H9 (cell line): ENCODE measurements around the gene MACROD1. TPM values are rescaled to one million over a fixed set of nuclear protein-coding genes. Genes with fewer than 3 reads are reported as not detected.

ENCODE experiments used
- DNase-seq: peaks from one replicate; pipeline ENCODE4 v3.0.0-alpha.2; 2017
- H2AFZ ChIP-seq: one replicate; pipeline ENCODE4 v1.6.1; 2013; ENCODE audit warnings: mild to moderate bottlenecking, low read length, control low read depth, moderate library complexity
- H2AK5ac ChIP-seq: 2 replicates; pipeline ENCODE4 v1.6.1; 2013; ENCODE audit warnings: low read length, control low read depth, mixed read lengths; ENCODE audit not compliant: insufficient read length
- H2BK120ac ChIP-seq: one replicate; pipeline ENCODE4 v1.6.1; 2013; ENCODE audit warnings: low read depth, mild to moderate bottlenecking, low read length, control low read depth, inconsistent platforms; ENCODE audit not compliant: poor library complexity, severe bottlenecking
- H2BK12ac ChIP-seq: 2 replicates; pipeline ENCODE4 v1.6.1; 2013; ENCODE audit warnings: low read length, control low read depth, mixed read lengths, low read depth; ENCODE audit not compliant: insufficient read length
- H2BK15ac ChIP-seq: 2 replicates; pipeline ENCODE4 v1.6.1; 2013; ENCODE audit warnings: low read depth, low read length, control low read depth
- H2BK20ac ChIP-seq: one replicate; pipeline ENCODE4 v1.6.1; 2013; ENCODE audit warnings: low read depth, mild to moderate bottlenecking, low read length, control low read depth, inconsistent platforms; ENCODE audit not compliant: poor library complexity, severe bottlenecking
- H2BK5ac ChIP-seq: 2 replicates; pipeline ENCODE4 v1.6.1; 2013; ENCODE audit warnings: low read length, control low read depth, mixed read lengths; ENCODE audit not compliant: insufficient read length
- H3K14ac ChIP-seq: 2 replicates; pipeline ENCODE4 v1.6.1; 2013; ENCODE audit warnings: low read length, control low read depth; ENCODE audit not compliant: insufficient read depth
- H3K18ac ChIP-seq: 2 replicates; pipeline ENCODE4 v1.6.1; 2013; ENCODE audit warnings: low read depth, mild to moderate bottlenecking, mixed read lengths, low read length, control low read depth; ENCODE audit not compliant: insufficient read length
- H3K23ac ChIP-seq: 2 replicates; pipeline ENCODE4 v1.6.1; 2013; ENCODE audit warnings: low read length, control low read depth, mixed read lengths, low read depth; ENCODE audit not compliant: insufficient read length
- H3K23me2 ChIP-seq: 2 replicates; pipeline ENCODE4 v1.6.1; 2013; ENCODE audit warnings: low read depth, mild to moderate bottlenecking, mixed read lengths, low read length, control low read depth; ENCODE audit not compliant: insufficient read length, poor library complexity, severe bottlenecking
- H3K27ac ChIP-seq: 2 replicates; pipeline ENCODE4 v1.5.1; 2013; ENCODE audit warnings: low read length, control low read depth, mixed read lengths, low read depth; ENCODE audit not compliant: insufficient read length
- H3K27me3 ChIP-seq: 2 replicates; pipeline ENCODE4 v1.6.1; 2013; ENCODE audit warnings: low read length, control low read depth, inconsistent platforms; ENCODE audit not compliant: insufficient read depth
- H3K4ac ChIP-seq: 2 replicates; pipeline ENCODE4 v1.6.1; 2013; ENCODE audit warnings: low read depth, mild to moderate bottlenecking, control low read depth, inconsistent platforms, low read length, moderate library complexity
- H3K4me1 ChIP-seq: 2 replicates; pipeline ENCODE4 v1.6.1; 2013; ENCODE audit warnings: low read length, control low read depth, inconsistent platforms; ENCODE audit not compliant: insufficient read depth
- H3K4me2 ChIP-seq: 2 replicates; pipeline ENCODE4 v1.6.1; 2013; ENCODE audit warnings: low read length, control low read depth, mixed read lengths; ENCODE audit not compliant: insufficient read length, insufficient read depth
- H3K56ac ChIP-seq: 2 replicates; pipeline ENCODE4 v1.6.1; 2013; ENCODE audit warnings: low read depth, mild to moderate bottlenecking, mixed read lengths, low read length, control low read depth; ENCODE audit not compliant: insufficient read length
- H3K79me1 ChIP-seq: 2 replicates; pipeline ENCODE4 v1.6.1; 2013; ENCODE audit warnings: low read depth, mild to moderate bottlenecking, moderate library complexity, low read length, control low read depth, inconsistent platforms; ENCODE audit not compliant: insufficient read depth, poor library complexity, severe bottlenecking
- H3K79me2 ChIP-seq: 2 replicates; pipeline ENCODE4 v1.6.1; 2013; ENCODE audit warnings: low read length, control low read depth, inconsistent platforms; ENCODE audit not compliant: insufficient read depth
- H3K9ac ChIP-seq: 2 replicates; pipeline ENCODE4 v1.6.1; 2013; ENCODE audit warnings: low read length, control low read depth, mixed read lengths; ENCODE audit not compliant: insufficient read length; ENCODE audit errors: extremely low read depth
- H3K9me3 ChIP-seq: one replicate; pipeline ENCODE4 v1.6.1; 2013; ENCODE audit warnings: low read depth, low read length, inconsistent platforms; ENCODE audit not compliant: control insufficient read depth
- H3T11ph ChIP-seq: one replicate; pipeline ENCODE4 v1.6.1; 2013; ENCODE audit warnings: mild to moderate bottlenecking, low read length, control low read depth, inconsistent platforms
- H4K20me1 ChIP-seq: one replicate; pipeline ENCODE4 v1.6.1; 2013; ENCODE audit not compliant: control insufficient read depth, insufficient read length, insufficient read depth
- H4K5ac ChIP-seq: 2 replicates; pipeline ENCODE4 v1.6.1; 2013; ENCODE audit warnings: low read depth, mild to moderate bottlenecking, mixed read lengths, low read length, control low read depth; ENCODE audit not compliant: insufficient read length
- H4K8ac ChIP-seq: replicated peaks from 2 replicates; pipeline ENCODE4 v1.6.1; 2013; ENCODE audit warnings: low read length, control low read depth, mixed read lengths, low read depth; ENCODE audit not compliant: insufficient read length
- H4K91ac ChIP-seq: 2 replicates; pipeline ENCODE4 v1.6.1; 2013; ENCODE audit warnings: low read depth, mild to moderate bottlenecking, moderate library complexity, mixed read lengths, low read length, control low read depth; ENCODE audit not compliant: insufficient read length
- H3K27ac Mint-ChIP-seq, 3 experiments: 2 replicates in 2 of 3; 3 replicates in 1 of 3; pipeline ENCODE4 v1.8.0; 2020 to 2021; ENCODE audit warnings: mixed read lengths in 3 of 3, mild to moderate bottlenecking in 1 of 3, moderate library complexity in 1 of 3
- H3K27me3 Mint-ChIP-seq: 2 replicates; pipeline ENCODE4 v1.8.0; 2021; ENCODE audit warnings: low read depth, mild to moderate bottlenecking, moderate library complexity, mixed read lengths
- H3K36me3 Mint-ChIP-seq, 3 experiments: 2 replicates in 2 of 3; 3 replicates in 1 of 3; pipeline ENCODE4 v1.8.0; 2020 to 2021; ENCODE audit warnings: low read depth in 3 of 3, mixed read lengths in 3 of 3; ENCODE audit not compliant: insufficient read depth in 1 of 3
- H3K4me1 Mint-ChIP-seq, 2 experiments: 2 replicates each; pipeline ENCODE4 v1.8.0; 2020; ENCODE audit warnings: mixed read lengths in 2 of 2
- H3K4me3 Mint-ChIP-seq, 2 experiments: 2 replicates in 1 of 2; 3 replicates in 1 of 2; pipeline ENCODE4 v1.8.0; 2020 to 2021; ENCODE audit warnings: mild to moderate bottlenecking in 2 of 2, mixed read lengths in 2 of 2, moderate library complexity in 1 of 2
- H3K9me3 Mint-ChIP-seq, 2 experiments: 2 replicates in 1 of 2; 3 replicates in 1 of 2; pipeline ENCODE4 v1.8.0; 2020; ENCODE audit warnings: mild to moderate bottlenecking in 2 of 2, mixed read lengths in 2 of 2, moderate library complexity in 1 of 2
- CTCF ChIP-seq: fragments of 200-600 bp; sonication (generic); conservative IDR thresholded peaks from 3 replicates; pipeline ENCODE4 v1.8.0; 2021; ENCODE audit warnings: antibody characterized with exemption, mild to moderate bottlenecking
- WGBS: extraction: QIAGEN DNeasy Blood & Tissue Kit; methylation state at CpG from one replicate; pipeline ENCODE4 v1.1.7; 2013; ENCODE audit warnings: missing lambda C conversion rate, low lambda C conversion rate, mixed read lengths; ENCODE audit not compliant: insufficient read length; ENCODE audit errors: extremely low coverage; 5-methylcytosine and 5-hydroxymethylcytosine counted together
- total RNA-seq: library from RNA; stranded (reverse); gene quantifications from 2 replicates; pipeline ENCODE4 v1.2.1, GENCODE V29; 2021

MACROD1 gene
- total RNA-seq, 1 experiment from 2014 or later: 21.2 TPM

GRCh38 chr11:64185693-64186491 lies 20.0 kb upstream of the MACROD1 start, which contains the start of gene STIP1:
STIP1 (plus strand) TSS chr11:64186171; CDS start chr11:64186262, 91 bp downstream.
- peak; percentile 37; the same call in 2 of the 3 replicates for TF ChIP-seq CTCF
- Histone ChIP-seq H2BK120ac (no peak within 1 kb of the TSS), H3K56ac (no peak within 1 kb of the TSS), H3K79me1 (peaks cover 5% of the 10 kb centered on the region), H4K5ac (peak within 1 kb of the TSS; percentile 36), H3K14ac (peak within 1 kb of the TSS; percentile 94), H4K91ac (no peak within 1 kb of the TSS), H3K18ac (peak within 1 kb of the TSS; percentile 89), H2BK20ac (no peak within 1 kb of the TSS), H3K23me2 (peaks cover 8% of the 10 kb centered on the region), H3K27ac (no peak within 1 kb of the TSS), H3K4me1 (peaks cover 4% of the 10 kb centered on the region; the same call in 1 of the 2 replicates), H3K27me3 (no peaks in the 10 kb centered on the region), H3K9me3 (no peaks in the 10 kb centered on the region), H4K20me1 (peaks cover 3% of the 10 kb centered on the region), H3K4ac (no peak within 1 kb of the TSS), H4K8ac (no peak within 1 kb of the TSS), H2BK5ac (no peak within 1 kb of the TSS), H3K79me2 (peaks cover 20% of the 10 kb centered on the region; the same call in 1 of the 2 replicates), H3K23ac (no peak within 1 kb of the TSS), H3K4me2 (peak within 1 kb of the TSS; percentile 73), H2BK15ac (no peak within 1 kb of the TSS; the same call in 1 of the 2 replicates), H2BK12ac (no peak within 1 kb of the TSS), H2AFZ (no peak within 1 kb of the TSS), H3T11ph (no peak within 1 kb of the TSS), H3K9ac (peak within 1 kb of the TSS; percentile 80), H2AK5ac (no peak within 1 kb of the TSS)
- peak; percentile 100 for DNase-seq
- Mint-ChIP-seq H3K36me3 (peaks cover 17 to 27% (median 24%) of the 10 kb centered on the region in 3 experiments), H3K4me1 (peaks cover 14 to 30% of the 10 kb centered on the region in 2 experiments), H3K4me3 (no peak within 1 kb of the TSS; a peak in 3 of 5 replicates), H3K27me3 (no peaks in the 10 kb centered on the region; the same call in 1 of the 2 replicates), H3K27ac (peak within 1 kb of the TSS; percentile 94 to 98 (median 98)), H3K9me3 (no peaks in the 10 kb centered on the region)
- WGBS: no CpG with 5 or more reads among the region's 74 CpGs
